Activated T-cell treated with anti-CD3 and anti-CD28 coated beads, Interleukin-2, amount 50 U/mL, for 72 hours (primary cell): ENCODE results near the gene WBP1L. TPM values are rescaled to one million over a fixed set of nuclear protein-coding genes. Genes with fewer than 3 reads are reported as not detected.
A peak's percentile ranks its signal among the peaks of the same experiment; 100 is the strongest.
"Not testable (repeated sequence)": the region's sequence is repeated elsewhere in the genome, so short reads cannot be mapped to it uniquely, and the experiment has no call there.

Source experiments
- ATAC-seq, 2 donors: fragments of 150-1000 bp; cut with Tn5 transposase; replicated peaks in 1 of 2; 2 replicates each; pipeline ENCODE4 v1.10.0; 2021; ENCODE audit warnings: moderate library complexity in 2 of 2, mild to moderate bottlenecking in 1 of 2
- DNase-seq, 2 donors: peaks; one replicate each; pipeline ENCODE4 v3.0.0; 2021 to 2022; ENCODE audit warnings: mixed read lengths in 1 of 2
- H3K27ac Mint-ChIP-seq: one replicate; pipeline ENCODE4 v1.8.0; 2022; ENCODE audit warnings: mild to moderate bottlenecking, moderate library complexity, mixed read lengths
- H3K27me3 Mint-ChIP-seq: one replicate; pipeline ENCODE4 v1.8.0; 2022; ENCODE audit warnings: low read depth, mixed read lengths
- H3K36me3 Mint-ChIP-seq, 2 donors: one replicate each; pipeline ENCODE4 v1.8.0; 2022; ENCODE audit warnings: mixed read lengths in 2 of 2, mild to moderate bottlenecking in 1 of 2; ENCODE audit not compliant: insufficient read depth in 2 of 2
- H3K4me1 Mint-ChIP-seq: one replicate; pipeline ENCODE4 v1.8.0; 2022; ENCODE audit warnings: low read depth, mixed read lengths
- H3K4me3 Mint-ChIP-seq, 2 donors: one replicate each; pipeline ENCODE4 v1.8.0; 2022; ENCODE audit warnings: mild to moderate bottlenecking in 2 of 2, mixed read lengths in 2 of 2, moderate library complexity in 2 of 2
- H3K9me3 Mint-ChIP-seq, 2 donors: one replicate each; pipeline ENCODE4 v1.8.0; 2022; ENCODE audit warnings: mixed read lengths in 2 of 2
- total RNA-seq, 2 donors: library from RNA; stranded (reverse); gene quantifications; one replicate each; pipeline ENCODE4 v1.2.3, GENCODE V29; 2022

WBP1L gene
- 10 to 100 TPM; 19.6 to 20.1 TPM for total RNA-seq

DNA sequence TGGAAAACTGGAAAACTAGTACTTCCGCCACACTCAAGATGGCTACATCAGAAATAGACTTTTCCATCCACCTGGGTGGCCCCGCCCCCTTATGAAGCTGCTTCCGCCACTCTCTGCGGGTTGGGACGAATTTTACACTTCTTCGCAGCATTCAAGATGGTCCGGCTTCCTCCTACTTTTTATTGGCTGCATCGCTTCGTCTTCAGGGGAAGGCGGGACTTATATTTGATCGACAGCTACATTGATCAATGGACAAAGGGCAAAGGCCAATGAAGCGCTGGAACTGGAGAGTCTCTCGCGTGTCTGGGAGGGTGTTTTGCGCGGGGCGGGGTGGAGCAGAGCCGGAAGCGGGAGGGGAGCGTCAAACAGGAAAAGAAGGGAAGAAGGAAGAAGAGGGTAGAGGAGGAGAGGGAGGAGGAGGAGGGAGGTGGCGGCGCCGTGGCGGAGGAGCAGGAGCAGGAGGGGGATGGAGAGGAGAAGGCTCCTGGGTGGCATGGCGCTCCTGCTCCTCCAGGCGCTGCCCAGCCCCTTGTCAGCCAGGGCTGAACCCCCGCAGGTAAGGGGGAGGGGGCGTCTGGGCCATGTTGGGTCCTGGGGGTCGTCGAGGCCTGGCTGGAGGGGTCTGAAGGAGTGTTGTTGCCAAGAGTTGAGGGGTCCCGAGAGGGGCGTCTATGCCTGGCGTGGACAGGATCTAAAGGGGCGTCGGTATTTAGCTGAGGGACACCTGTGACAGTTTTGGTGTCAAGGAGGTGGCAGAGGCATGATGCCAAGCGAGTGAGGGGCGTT, at the start of gene WBP1L:
Gene WBP1L (plus strand): TSS at position 361 of the 786 bp plus-strand sequence. CDS start 106 bp downstream, at position 467.
- Mint-ChIP-seq H3K9me3 (peaks cover 5 to 6% of the 10 kb centered on the region in 2 donors), H3K27me3 (no peaks in the 10 kb centered on the region), H3K4me3 (peak within 1 kb of the TSS; percentile 95 to 100), H3K4me1 (peaks cover 51% of the 10 kb centered on the region), H3K36me3 (peaks cover 4 to 8% of the 10 kb centered on the region in 2 donors), H3K27ac (peak within 1 kb of the TSS; percentile 79)
- DNase-seq (peak; percentile 95 to 96), ATAC-seq (peak; percentile 99)

DNA sequence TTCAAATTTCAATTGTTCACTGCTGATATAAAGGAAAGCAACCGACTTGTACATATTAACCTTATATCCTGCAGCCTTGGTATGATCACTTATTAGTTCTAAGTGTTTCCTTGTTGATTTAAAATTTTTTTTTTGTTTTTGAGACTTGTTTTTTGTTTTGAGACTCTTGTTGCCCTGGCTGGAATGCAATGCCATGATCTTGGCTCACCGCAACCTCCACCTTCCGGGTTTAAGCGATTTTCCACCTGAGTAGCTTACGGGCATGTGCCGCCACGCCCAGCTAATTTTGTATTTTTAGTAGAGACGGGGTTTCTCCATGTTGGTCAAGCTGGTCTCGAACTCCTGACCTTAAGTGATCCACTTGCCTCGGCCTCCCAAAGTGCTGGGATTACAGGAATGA, 48.3 kb upstream of the WBP1L start:
- ATAC-seq, H3K4me1 Mint-ChIP-seq, H3K27me3 Mint-ChIP-seq, H3K4me3 Mint-ChIP-seq, H3K9me3 Mint-ChIP-seq, DNase-seq, H3K27ac Mint-ChIP-seq: not testable (repeated sequence)
- H3K36me3 Mint-ChIP-seq = peaks cover 5 to 13% of the 10 kb centered on the region in 2 donors

DNA sequence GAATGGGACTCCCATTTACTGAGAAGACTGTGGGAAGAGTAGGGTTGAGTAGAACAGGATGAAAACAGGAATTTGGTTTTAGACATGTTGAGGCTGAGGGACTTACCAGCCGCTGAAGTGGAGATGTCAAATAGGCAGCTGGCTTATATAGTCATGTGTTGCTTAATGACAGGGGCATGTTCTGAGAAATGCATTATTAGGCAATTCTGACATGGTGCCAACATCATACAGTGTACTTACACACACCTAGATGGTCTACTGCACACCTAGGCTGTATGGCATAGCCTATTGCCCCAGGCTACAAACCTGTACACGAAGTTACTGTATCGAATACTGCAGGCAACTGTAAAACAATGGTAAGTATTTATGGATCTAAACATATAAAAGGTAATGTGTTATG, 47.0 kb upstream of the WBP1L start:
- H3K36me3 Mint-ChIP-seq = peaks cover 5 to 13% of the 10 kb centered on the region in 2 donors
- DNase-seq (no peak), ATAC-seq (no peak)
- no peak overlapping the region for H3K4me3 Mint-ChIP-seq
- H3K4me1 Mint-ChIP-seq = no peaks in the 10 kb centered on the region
- H3K27me3 Mint-ChIP-seq = no peaks in the 10 kb centered on the region
- H3K27ac Mint-ChIP-seq = no peak overlapping the region
- H3K9me3 Mint-ChIP-seq = no peaks in the 10 kb centered on the region

DNA sequence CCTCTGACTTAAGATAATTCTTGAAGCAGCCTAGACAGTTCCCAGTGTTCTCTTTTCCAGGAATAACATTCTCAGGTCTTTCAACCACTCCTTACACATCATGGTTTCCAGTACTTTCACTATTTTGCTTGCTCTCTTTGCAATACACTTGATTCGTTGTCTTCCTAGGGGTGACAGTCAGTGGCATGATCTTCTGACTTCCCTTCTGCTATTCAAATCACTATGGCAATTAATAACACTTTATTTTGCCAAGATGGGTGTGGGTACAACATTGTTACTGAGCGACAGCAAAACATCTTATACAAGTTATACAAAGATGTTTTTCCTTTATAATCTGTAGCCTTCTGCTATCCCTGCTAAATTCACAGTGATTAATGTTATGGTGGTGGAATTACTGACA, 44.9 kb upstream of the WBP1L start:
- no peak overlapping the region for H3K27ac Mint-ChIP-seq
- H3K36me3 Mint-ChIP-seq = peaks cover 5 to 13% of the 10 kb centered on the region in 2 donors
- no peaks in the 10 kb centered on the region for H3K9me3 Mint-ChIP-seq
- no peak overlapping the region for H3K4me3 Mint-ChIP-seq
- H3K4me1 Mint-ChIP-seq = no peaks in the 10 kb centered on the region
- ATAC-seq (no peak), DNase-seq (no peak)
- H3K27me3 Mint-ChIP-seq = no peaks in the 10 kb centered on the region

DNA sequence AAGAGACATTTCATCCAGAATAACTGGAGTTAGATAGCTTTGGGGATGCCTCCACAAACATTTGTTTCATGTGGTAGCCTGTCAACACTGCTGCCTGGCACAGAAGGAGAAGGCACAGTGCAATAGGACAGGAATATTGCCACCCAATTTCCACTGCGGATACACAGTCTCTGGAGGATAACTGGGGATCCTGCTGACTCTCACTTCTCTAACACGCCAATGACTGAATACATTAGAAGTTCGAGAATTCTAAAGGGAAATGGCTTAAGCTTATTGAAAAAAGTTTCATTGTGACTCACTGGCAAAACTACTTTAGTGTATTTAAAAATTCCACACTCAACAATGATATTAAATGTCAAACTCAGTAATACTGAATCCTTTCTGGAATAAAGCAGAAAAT, 42.5 kb upstream of the WBP1L start:
- H3K27me3 Mint-ChIP-seq = no peaks in the 10 kb centered on the region
- peaks cover 9% of the 10 kb centered on the region in 2 donors for H3K36me3 Mint-ChIP-seq
- no peaks in the 10 kb centered on the region for H3K9me3 Mint-ChIP-seq
- no peak for DNase-seq
- no peak overlapping the region for H3K4me3 Mint-ChIP-seq
- ATAC-seq = no peak
- peaks cover 15% of the 10 kb centered on the region for H3K4me1 Mint-ChIP-seq
- no peak overlapping the region for H3K27ac Mint-ChIP-seq

DNA sequence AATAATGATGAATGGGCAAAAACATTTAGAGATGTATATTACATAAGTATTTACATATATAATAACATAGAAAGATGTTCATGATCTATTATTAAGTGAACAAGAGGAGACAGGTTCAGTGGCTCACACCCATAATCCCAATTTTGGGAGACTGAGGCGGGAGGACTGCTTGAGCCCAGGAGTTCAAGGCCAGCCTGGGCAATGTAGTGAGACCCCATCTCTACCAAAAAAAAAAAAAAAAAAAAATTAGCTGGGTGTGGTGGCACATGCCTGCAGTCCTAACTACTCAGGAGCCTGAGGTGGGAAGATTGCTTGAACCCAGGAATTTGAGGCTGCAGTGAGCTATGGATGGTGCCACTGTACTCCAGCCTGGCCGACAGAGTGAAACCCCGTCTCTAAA, 42.0 kb upstream of the WBP1L start:
- ATAC-seq = no peak

DNA sequence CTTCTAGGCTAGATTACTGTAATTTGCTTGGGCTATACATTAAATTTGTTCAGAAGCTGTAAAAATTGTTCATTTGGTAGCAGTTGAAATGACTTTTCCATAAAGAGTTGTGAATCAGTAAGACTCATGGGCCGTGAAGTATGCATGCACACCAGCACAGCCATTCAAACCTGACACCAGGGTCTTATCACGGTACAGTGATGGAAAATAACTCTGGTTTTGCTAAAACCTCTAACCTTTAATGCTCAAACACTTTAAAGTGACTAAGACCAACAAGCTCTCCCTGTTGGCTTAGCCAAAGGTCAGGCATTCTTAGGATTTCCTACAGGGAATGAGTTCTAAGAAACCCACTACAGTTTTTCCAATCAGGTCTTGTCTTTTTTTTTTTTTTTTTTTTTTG, 41.0 kb upstream of the WBP1L start:
- ATAC-seq (no peak), DNase-seq (no peak)
- Mint-ChIP-seq H3K36me3 (peaks cover 4 to 6% of the 10 kb centered on the region in 2 donors), H3K27ac (no peak overlapping the region), H3K27me3 (no peaks in the 10 kb centered on the region), H3K4me3 (no peak overlapping the region), H3K4me1 (peaks cover 22% of the 10 kb centered on the region), H3K9me3 (no peaks in the 10 kb centered on the region)

More for the DNA sequence above, 42.0 kb upstream of the WBP1L start:
- no peaks in the 10 kb centered on the region for H3K9me3 Mint-ChIP-seq
- peaks cover 7% of the 10 kb centered on the region in 2 donors for H3K36me3 Mint-ChIP-seq
- H3K4me1 Mint-ChIP-seq = peaks cover 17% of the 10 kb centered on the region
- no peak overlapping the region for H3K4me3 Mint-ChIP-seq
- H3K27ac Mint-ChIP-seq = no peak overlapping the region
- no peaks in the 10 kb centered on the region for H3K27me3 Mint-ChIP-seq
- DNase-seq = no peak

DNA sequence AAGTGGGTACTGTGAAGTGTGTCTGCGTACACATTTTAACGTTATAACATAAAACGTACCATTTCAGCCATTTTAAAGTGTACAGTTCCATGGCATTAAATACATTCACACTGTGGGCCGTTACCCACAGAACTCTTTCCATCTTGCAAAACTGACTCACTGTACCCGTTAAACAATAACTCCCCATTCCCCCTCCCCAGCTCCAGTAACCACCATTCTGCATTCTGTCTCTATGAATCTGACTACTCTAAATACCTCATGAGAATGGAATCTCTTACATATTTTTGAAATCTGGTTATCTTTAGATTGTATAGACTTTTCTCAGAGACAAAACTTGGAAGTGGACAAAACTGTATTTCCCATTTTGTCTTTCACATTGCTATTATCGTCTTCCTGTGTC, 38.8 kb upstream of the WBP1L start:
- peaks cover 24% of the 10 kb centered on the region for H3K4me1 Mint-ChIP-seq
- no peaks in the 10 kb centered on the region for H3K27me3 Mint-ChIP-seq
- no peak overlapping the region for H3K27ac Mint-ChIP-seq
- DNase-seq = no peak
- no peaks in the 10 kb centered on the region for H3K9me3 Mint-ChIP-seq
- H3K36me3 Mint-ChIP-seq = peaks cover 4% of the 10 kb centered on the region in 2 donors
- ATAC-seq = peak; percentile 51 to 72
- H3K4me3 Mint-ChIP-seq = peak overlapping the region; percentile 5 to 40

DNA sequence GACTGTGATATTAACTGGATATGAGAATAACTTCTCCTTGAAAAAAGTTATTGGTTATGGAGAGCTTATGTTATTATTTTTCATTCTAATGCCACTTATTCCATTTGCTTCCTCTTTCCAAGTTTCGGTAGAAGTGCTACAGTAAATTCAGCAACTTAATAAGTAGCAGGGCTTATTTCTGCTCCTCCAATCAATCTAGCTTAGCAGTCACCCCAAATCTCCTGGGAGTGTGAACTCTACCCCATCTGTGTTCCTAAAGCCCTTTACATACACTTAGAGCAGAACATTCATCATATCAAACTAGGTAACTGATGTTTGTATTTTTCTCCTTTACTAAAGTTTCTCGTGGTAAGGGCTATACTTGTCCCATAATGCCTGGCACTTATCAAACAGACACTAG, 38.2 kb upstream of the WBP1L start:
- Mint-ChIP-seq H3K27me3 (no peaks in the 10 kb centered on the region), H3K9me3 (no peaks in the 10 kb centered on the region), H3K4me3 (peak overlapping the region in 1 of 2 donors; percentile 5), H3K4me1 (peaks cover 30% of the 10 kb centered on the region), H3K27ac (no peak overlapping the region), H3K36me3 (peaks cover 4% of the 10 kb centered on the region in 2 donors)
- no peak for ATAC-seq
- DNase-seq = no peak

DNA sequence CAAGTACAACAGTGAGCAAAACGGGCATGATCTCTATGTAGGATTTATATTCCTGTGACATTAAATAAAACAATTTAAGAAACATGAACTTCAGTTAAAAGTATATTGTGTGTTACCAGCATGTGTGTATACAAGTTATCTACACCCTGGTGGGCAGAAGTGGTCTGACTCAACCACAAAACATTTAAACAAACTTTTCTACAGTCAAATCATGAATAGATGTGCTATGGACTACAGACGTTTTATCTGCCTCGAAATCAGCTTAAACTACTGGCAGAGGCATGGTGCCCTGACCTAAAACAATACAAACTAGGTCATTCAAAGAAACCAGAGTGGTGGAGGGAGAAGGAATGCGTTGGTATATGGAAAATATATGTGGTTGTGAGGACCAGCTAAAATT, 33.1 kb upstream of the WBP1L start:
- peaks cover 57% of the 10 kb centered on the region for H3K4me1 Mint-ChIP-seq
- DNase-seq = peak; percentile 27 to 48
- H3K36me3 Mint-ChIP-seq = peaks cover 0 to 3% of the 10 kb centered on the region in 2 donors
- H3K27ac Mint-ChIP-seq = peak overlapping the region; percentile 92
- peak overlapping the region; percentile 15 to 58 for H3K4me3 Mint-ChIP-seq
- no peaks in the 10 kb centered on the region for H3K9me3 Mint-ChIP-seq
- ATAC-seq = peak; percentile 7 to 34
- H3K27me3 Mint-ChIP-seq = no peaks in the 10 kb centered on the region

DNA sequence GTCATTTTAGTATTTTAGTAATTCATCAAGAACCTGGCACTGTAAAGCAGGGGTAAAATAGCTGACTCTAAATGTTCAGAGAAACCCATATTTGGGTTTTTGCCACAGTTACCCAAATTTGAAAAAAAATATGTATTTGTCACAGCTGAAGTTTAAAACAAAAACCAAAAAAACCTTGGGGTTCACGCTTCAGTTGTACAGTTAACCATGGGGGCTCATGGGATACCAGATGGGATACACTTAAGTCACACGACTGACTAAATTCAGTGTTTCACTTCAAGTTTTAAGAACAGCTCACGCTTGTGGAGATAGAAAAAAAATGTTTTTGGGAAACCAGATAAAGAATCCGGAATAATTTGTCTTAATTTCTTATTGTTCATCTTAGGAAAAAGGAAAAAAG, 31.7 kb upstream of the WBP1L start:
- Mint-ChIP-seq H3K27me3 (no peaks in the 10 kb centered on the region), H3K4me1 (peaks cover 66% of the 10 kb centered on the region), H3K36me3 (peaks cover 0 to 3% of the 10 kb centered on the region in 2 donors), H3K27ac (peak overlapping the region; percentile 73), H3K9me3 (no peaks in the 10 kb centered on the region), H3K4me3 (peak overlapping the region; percentile 40 to 96)
- ATAC-seq (no peak), DNase-seq (no peak)

DNA sequence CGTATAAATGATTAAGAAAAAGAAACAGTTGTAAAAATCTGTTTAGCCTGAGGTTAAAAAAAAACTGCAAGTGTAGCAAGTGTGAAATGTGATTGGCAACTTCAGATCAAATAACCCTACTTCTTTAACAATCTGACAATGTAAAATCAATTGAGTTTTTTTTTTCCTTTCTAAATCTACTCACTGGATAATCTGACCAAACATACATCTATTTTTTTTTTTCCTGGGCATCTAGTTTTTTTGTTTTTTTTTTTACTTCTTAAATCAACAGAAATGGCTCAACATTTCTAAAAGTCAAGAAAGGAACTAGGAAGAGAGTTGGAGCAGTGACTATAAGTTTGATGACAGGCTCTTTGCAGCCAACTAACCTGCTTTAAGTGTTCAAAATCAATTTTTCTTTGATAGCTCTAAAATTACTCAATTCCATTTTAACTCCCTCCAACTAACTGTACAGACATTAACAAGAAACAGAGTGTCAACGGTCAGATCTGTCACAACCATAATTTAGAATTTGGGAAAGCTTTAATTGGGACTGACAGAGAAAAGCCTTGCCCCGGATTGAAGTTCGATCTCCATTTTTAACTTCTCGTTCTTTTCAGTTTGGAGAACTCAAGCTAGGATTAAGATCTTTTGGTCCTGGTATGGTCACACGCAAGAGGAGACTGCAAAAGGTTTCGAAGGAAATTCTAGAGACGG, 30.8 kb upstream of the WBP1L start:
- Mint-ChIP-seq H3K4me3 (peak overlapping the region; percentile 96 to 97), H3K27ac (peak overlapping the region; percentile 73), H3K4me1 (peaks cover 69% of the 10 kb centered on the region), H3K36me3 (peaks cover 0 to 3% of the 10 kb centered on the region in 2 donors), H3K9me3 (no peaks in the 10 kb centered on the region), H3K27me3 (no peaks in the 10 kb centered on the region)
- DNase-seq = no peak
- no peak for ATAC-seq

DNA sequence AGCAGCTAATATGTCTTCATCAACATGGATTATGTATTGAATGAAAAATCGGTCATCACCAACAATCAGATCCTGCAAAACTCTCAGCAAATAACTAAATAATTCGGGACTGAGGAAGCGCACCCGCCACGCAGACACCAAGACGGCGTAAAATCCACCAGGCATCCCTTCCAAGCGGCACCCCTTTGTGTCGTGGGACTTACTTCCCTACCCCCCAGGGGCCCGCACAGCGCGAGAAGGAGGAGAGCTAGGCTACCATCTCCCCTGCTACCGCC, 30.3 kb upstream of the WBP1L start:
- DNase-seq = no peak
- H3K4me1 Mint-ChIP-seq = peaks cover 74% of the 10 kb centered on the region
- H3K4me3 Mint-ChIP-seq = peak overlapping the region; percentile 96 to 97
- H3K27ac Mint-ChIP-seq = peak overlapping the region; percentile 73
- no peaks in the 10 kb centered on the region for H3K9me3 Mint-ChIP-seq
- H3K36me3 Mint-ChIP-seq = peaks cover 0 to 3% of the 10 kb centered on the region in 2 donors
- H3K27me3 Mint-ChIP-seq = no peaks in the 10 kb centered on the region
- ATAC-seq = peak; percentile 53 to 65
